Nephron (organoid): Measurements from ENCODE around the gene KIF2B.

Source experiments
- H3K27ac Mint-ChIP-seq, 3 experiments: 2 replicates each; pipeline ENCODE4 v1.8.0; 2020; ENCODE audit warnings: mixed read lengths in 3 of 3, mild to moderate bottlenecking in 2 of 3, moderate library complexity in 1 of 3
- H3K27me3 Mint-ChIP-seq: 2 replicates; pipeline ENCODE4 v1.8.0; 2021; ENCODE audit warnings: low read depth, mild to moderate bottlenecking, moderate library complexity, mixed read lengths
- H3K36me3 Mint-ChIP-seq: 2 replicates; pipeline ENCODE4 v1.8.0; 2020; ENCODE audit warnings: low read depth, mixed read lengths
- H3K4me1 Mint-ChIP-seq: 2 replicates; pipeline ENCODE4 v1.8.0; 2020; ENCODE audit warnings: mixed read lengths
- H3K4me3 Mint-ChIP-seq, 3 experiments: 2 replicates each; pipeline ENCODE4 v1.8.0; 2020; ENCODE audit warnings: mild to moderate bottlenecking in 3 of 3, mixed read lengths in 3 of 3, moderate library complexity in 2 of 3
- H3K9me3 Mint-ChIP-seq: 2 replicates; pipeline ENCODE4 v1.8.0; 2020; ENCODE audit warnings: mixed read lengths
- TF ChIP-seq, protein P1 (sequence below), 3 experiments: fragments of 200-600 bp; sonication (generic); IDR thresholded peaks; one replicate each; pipeline ENCODE4 v1.5.0; 2021; ENCODE audit warnings: antibody characterized with exemption in 3 of 3; ENCODE audit not compliant: unreplicated experiment in 3 of 3

The KIF2B gene, protein sequence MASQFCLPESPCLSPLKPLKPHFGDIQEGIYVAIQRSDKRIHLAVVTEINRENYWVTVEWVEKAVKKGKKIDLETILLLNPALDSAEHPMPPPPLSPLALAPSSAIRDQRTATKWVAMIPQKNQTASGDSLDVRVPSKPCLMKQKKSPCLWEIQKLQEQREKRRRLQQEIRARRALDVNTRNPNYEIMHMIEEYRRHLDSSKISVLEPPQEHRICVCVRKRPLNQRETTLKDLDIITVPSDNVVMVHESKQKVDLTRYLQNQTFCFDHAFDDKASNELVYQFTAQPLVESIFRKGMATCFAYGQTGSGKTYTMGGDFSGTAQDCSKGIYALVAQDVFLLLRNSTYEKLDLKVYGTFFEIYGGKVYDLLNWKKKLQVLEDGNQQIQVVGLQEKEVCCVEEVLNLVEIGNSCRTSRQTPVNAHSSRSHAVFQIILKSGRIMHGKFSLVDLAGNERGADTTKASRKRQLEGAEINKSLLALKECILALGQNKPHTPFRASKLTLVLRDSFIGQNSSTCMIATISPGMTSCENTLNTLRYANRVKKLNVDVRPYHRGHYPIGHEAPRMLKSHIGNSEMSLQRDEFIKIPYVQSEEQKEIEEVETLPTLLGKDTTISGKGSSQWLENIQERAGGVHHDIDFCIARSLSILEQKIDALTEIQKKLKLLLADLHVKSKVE

DNA sequence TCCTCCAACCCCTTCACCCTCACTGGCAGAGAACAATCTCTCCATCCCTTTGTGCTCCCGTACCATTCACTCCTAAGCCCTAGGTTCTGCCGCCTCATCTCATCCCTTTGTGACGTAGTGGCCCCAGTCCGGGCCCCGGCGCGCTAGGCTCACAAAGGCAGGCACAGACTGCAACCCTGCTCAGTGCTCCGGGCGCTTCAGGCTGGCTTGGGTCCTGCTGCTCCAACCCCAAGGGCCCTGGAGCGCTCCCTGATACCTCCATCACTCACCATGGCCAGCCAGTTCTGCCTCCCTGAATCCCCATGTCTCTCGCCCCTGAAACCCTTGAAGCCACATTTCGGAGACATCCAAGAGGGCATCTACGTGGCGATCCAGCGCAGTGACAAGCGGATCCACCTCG, at the start of gene KIF2B:
Gene KIF2B (plus strand): TSS at position 164 of the 400 bp plus-strand sequence. CDS start 107 bp downstream, at position 271.
- TF ChIP-seq, protein P1, sequence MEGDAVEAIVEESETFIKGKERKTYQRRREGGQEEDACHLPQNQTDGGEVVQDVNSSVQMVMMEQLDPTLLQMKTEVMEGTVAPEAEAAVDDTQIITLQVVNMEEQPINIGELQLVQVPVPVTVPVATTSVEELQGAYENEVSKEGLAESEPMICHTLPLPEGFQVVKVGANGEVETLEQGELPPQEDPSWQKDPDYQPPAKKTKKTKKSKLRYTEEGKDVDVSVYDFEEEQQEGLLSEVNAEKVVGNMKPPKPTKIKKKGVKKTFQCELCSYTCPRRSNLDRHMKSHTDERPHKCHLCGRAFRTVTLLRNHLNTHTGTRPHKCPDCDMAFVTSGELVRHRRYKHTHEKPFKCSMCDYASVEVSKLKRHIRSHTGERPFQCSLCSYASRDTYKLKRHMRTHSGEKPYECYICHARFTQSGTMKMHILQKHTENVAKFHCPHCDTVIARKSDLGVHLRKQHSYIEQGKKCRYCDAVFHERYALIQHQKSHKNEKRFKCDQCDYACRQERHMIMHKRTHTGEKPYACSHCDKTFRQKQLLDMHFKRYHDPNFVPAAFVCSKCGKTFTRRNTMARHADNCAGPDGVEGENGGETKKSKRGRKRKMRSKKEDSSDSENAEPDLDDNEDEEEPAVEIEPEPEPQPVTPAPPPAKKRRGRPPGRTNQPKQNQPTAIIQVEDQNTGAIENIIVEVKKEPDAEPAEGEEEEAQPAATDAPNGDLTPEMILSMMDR (IDR thresholded peaks at IDR 0.05; ENCODE audit: unreplicated experiment in 3 of 3): no peak
- Mint-ChIP-seq H3K36me3 (no peaks in the 10 kb centered on the region), H3K27ac (no peak within 1 kb of the TSS)

DNA sequence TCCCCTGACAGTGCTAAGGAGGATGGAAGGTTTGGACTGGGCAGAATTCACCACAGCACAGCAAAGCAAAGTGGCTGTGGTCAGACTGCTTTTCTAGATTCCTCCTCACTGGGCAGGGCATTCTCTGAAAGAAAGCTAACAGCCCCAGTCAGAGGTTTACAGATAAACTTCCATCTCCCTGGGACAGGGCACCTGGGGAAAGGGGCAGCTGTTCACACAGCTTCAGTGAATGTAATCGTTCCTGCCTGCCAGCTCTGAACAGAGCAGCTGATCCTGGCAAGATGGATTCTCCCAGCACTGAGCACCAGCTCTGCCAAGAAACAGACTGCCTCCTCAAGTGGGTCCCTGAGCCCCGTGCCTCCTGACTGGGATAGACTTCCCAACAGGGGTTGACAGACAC, 42.4 kb upstream of the KIF2B start:
- H3K9me3 Mint-ChIP-seq: no peaks in the 10 kb centered on the region

More for the DNA sequence above, at the start of gene KIF2B:
- H3K4me3 Mint-ChIP-seq: no peak within 1 kb of the TSS
- no peaks in the 10 kb centered on the region for H3K4me1 Mint-ChIP-seq
- H3K9me3 Mint-ChIP-seq: peaks cover 3% of the 10 kb centered on the region
- no peaks in the 10 kb centered on the region for H3K27me3 Mint-ChIP-seq

GRCh38 chr17:53791551-53791950, 31.2 kb upstream of the KIF2B start:
- Mint-ChIP-seq H3K27me3 (no peaks in the 10 kb centered on the region), H3K9me3 (no peaks in the 10 kb centered on the region), H3K27ac (no peak overlapping the region), H3K4me1 (no peaks in the 10 kb centered on the region), H3K4me3 (no peak overlapping the region), H3K36me3 (no peaks in the 10 kb centered on the region)
- TF ChIP-seq, protein P1 (IDR thresholded peaks at IDR 0.05; ENCODE audit: unreplicated experiment in 3 of 3): no peak

More for the DNA sequence above, 42.4 kb upstream of the KIF2B start:
- no peak overlapping the region for H3K27ac Mint-ChIP-seq
- no peaks in the 10 kb centered on the region for H3K36me3 Mint-ChIP-seq
- TF ChIP-seq, protein P1 (IDR thresholded peaks at IDR 0.05; ENCODE audit: unreplicated experiment in 3 of 3): no peak
- no peaks in the 10 kb centered on the region for H3K27me3 Mint-ChIP-seq
- no peaks in the 10 kb centered on the region for H3K4me1 Mint-ChIP-seq
- H3K4me3 Mint-ChIP-seq: no peak overlapping the region

- TF ChIP-seq, protein P1 (IDR thresholded peaks at IDR 0.05; ENCODE audit: unreplicated experiment in 3 of 3): no peak
- no peak overlapping the region for H3K4me3 Mint-ChIP-seq
- H3K4me1 Mint-ChIP-seq: no peaks in the 10 kb centered on the region
- H3K9me3 Mint-ChIP-seq: no peaks in the 10 kb centered on the region
- no peaks in the 10 kb centered on the region for H3K36me3 Mint-ChIP-seq
- H3K27me3 Mint-ChIP-seq: no peaks in the 10 kb centered on the region
- H3K27ac Mint-ChIP-seq: no peak overlapping the region
Measured at GRCh38 chr17:53792451-53792850, 30.3 kb upstream of the KIF2B start.

GRCh38 chr17:53792997-53793396, 29.7 kb upstream of the KIF2B start:
- Mint-ChIP-seq H3K9me3 (no peaks in the 10 kb centered on the region), H3K4me1 (no peaks in the 10 kb centered on the region), H3K4me3 (no peak overlapping the region), H3K36me3 (no peaks in the 10 kb centered on the region), H3K27me3 (no peaks in the 10 kb centered on the region), H3K27ac (no peak overlapping the region)
- TF ChIP-seq, protein P1 (IDR thresholded peaks at IDR 0.05; ENCODE audit: unreplicated experiment in 3 of 3): no peak
